Mammary epithelial cell (primary cell): ENCODE data around the gene ABCG1.

Experiments used
- CTCF ChIP-seq, 2 donors: IDR thresholded peaks in 1 of 2; conservative IDR thresholded peaks in 1 of 2; 2 replicates each; pipeline ENCODE4 v1.5.1; 2011 to 2012; ENCODE audit warnings: inconsistent platforms in 2 of 2, low read length in 2 of 2, mild to moderate bottlenecking in 2 of 2, control low read depth in 1 of 2, low read depth in 1 of 2; ENCODE audit not compliant: insufficient read depth in 1 of 2; ENCODE audit errors: extremely low read depth in 1 of 2
- EZH2 ChIP-seq: IDR thresholded peaks from 2 replicates; pipeline ENCODE4 v1.6.1; 2012; ENCODE audit warnings: low read length, inconsistent platforms, borderline replicate concordance

DNA sequence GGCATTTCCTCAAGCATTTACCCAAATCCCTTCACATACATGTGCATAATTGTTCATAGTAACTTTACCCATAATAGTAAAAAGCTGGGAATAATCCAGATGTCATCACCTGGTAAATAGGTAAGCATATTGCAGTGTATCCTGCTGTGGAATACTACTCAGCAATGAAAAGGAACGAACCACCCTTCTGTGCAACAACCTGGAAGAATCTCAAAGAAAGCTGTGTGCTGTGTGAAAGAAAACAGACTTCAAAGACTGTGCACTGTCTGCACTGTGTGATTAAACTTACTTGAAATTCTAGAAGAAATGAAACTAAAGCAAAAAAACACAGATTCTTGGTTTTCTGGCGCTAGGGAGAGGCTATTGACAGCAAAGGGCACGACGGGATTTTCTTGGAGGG is 118.3 kb downstream of the ABCG1 start:
- TF ChIP-seq CTCF (conservative IDR thresholded peaks at IDR 0.05 in 1 of 2, IDR thresholded peaks at IDR 0.05 in 1 of 2; ENCODE audit: extremely low read depth in 1 of 2, insufficient read depth in 1 of 2, low read depth in 1 of 2, low read length in 2 of 2) (no peak), EZH2 (no peak)
